GM12872 (cell line): ENCODE results near the gene PACSIN3.

Experiments used
- CTCF ChIP-seq: IDR thresholded peaks from 3 replicates; pipeline ENCODE4 v1.5.1; 2011; ENCODE audit warnings: low read depth, mild to moderate bottlenecking, low read length, moderate library complexity; ENCODE audit not compliant: insufficient read depth

Gene PACSIN3

GRCh38 chr11:47176328-47177228, 9.7 kb downstream of the PACSIN3 start, which contains the start of gene ARFGAP2:
ARFGAP2 (minus strand) TSS chr11:47176879; CDS start chr11:47176853, 26 bp downstream.
- no peak for TF ChIP-seq CTCF

- no peak for TF ChIP-seq CTCF
Measured at GRCh38 chr11:47175746-47176327, 10.4 kb downstream of the PACSIN3 start.

- no peak for TF ChIP-seq CTCF
Measured at GRCh38 chr11:47172740-47173336, 13.4 kb downstream of the PACSIN3 start.

GRCh38 chr11:47171856-47172255, 14.4 kb downstream of the PACSIN3 start:
- no peak for TF ChIP-seq CTCF

GRCh38 chr11:47171061-47171838, 15.0 kb downstream of the PACSIN3 start:
- TF ChIP-seq CTCF, result no peak

GRCh38 chr11:47166368-47166767, 19.9 kb downstream of the PACSIN3 start:
- no peak for TF ChIP-seq CTCF
